ENCODE results near the gene PKDCC.
"Not testable (repeated sequence)": the region's sequence is repeated elsewhere in the genome, so short reads cannot be mapped to it uniquely, and the experiment has no call there.

PKDCC gene

DNA sequence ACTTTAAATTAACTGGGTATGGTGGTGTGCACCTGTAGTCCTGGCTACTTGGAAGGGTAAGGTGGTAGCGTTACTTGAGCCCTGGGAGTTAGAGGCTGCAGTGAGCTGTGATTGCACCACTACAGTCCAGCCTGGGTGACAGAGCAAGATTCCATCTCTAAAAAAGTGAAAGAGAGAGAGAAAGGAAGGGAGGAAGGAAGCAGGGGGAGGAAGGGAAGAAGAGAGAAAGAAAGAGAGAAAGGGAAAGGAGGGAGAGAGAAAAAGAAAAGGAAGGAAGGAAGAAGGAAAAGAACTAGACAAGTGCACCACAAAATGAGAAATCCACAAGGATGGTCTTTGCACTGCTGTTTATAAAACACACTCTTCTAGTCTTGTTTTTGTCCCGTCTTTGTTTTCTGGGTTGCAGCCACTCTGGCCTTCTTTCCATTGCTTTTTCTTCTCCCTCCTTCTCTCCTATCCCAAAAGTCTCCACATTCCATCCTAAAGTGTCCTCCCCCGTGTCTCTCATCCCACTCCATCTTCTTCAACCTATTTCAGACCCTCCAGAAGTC is 32.0 kb downstream of the PKDCC start:
- no peak for TF ChIP-seq CTCF (IDR thresholded peaks at IDR 0.05; ENCODE audit: extremely low read depth, missing control alignments)
- DNase-seq (ENCODE audit: low spot score), result no peak

GRCh38 chr2:42081151-42081550 is 33.3 kb downstream of the PKDCC start:
- DNase-seq (ENCODE audit: low spot score), result not testable (repeated sequence)

DNA sequence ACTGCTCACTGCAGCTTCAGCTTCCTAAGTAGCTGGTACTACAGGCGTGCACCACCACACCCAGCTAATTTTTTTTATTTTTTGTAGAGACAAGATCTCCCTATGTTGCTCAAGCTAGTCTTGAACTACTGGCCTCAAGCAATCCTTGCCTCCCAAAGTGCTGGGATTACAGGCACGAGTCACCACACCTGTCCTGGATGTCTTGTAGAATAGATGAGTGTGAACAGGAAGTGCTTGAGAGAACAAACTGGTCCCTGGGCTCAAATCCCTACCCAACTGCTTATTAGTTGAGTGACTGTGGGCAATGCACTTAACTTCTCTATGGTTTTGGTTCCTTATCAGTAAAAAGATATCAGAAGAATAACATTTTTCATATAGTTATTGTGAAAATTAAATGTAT is 34.2 kb downstream of the PKDCC start:
- TF ChIP-seq CTCF (IDR thresholded peaks at IDR 0.05; ENCODE audit: extremely low read depth, missing control alignments), result no peak

GRCh38 chr2:42084231-42084671 is 36.4 kb downstream of the PKDCC start:
- no peak for TF ChIP-seq CTCF (IDR thresholded peaks at IDR 0.05; ENCODE audit: extremely low read depth, missing control alignments)
- DNase-seq (ENCODE audit: low spot score), result no peak

More for the DNA sequence above, 34.2 kb downstream of the PKDCC start:
- no peak for DNase-seq (ENCODE audit: low spot score)

DNA sequence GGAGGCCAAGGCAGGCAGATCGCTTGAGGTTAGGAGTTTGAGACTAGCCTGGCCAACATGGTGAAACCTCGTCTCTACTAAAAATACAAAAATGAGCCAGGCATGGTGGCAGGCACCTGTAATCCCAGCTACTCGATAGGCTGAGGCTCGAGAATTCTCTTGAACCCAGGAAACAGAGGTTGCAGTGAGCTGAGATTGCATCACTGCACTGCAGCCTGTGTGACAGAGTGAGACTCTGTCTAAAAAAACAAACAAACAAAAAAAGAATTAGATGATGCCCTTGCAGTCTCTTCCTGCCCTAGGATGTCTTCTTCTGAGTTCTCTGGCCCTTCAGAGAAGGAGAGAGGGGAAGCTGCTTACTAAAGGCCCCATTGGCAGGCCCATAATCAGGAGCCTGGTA is 37.2 kb downstream of the PKDCC start:
- DNase-seq (ENCODE audit: low spot score), result not testable (repeated sequence)

GRCh38 chr2:42085706-42086487 is 38.1 kb downstream of the PKDCC start:
- DNase-seq (ENCODE audit: low spot score), result no peak
- TF ChIP-seq CTCF (IDR thresholded peaks at IDR 0.05; ENCODE audit: extremely low read depth, missing control alignments), result no peak

GRCh38 chr2:42086500-42086953 is 38.7 kb downstream of the PKDCC start:
- peak; percentile 38 for TF ChIP-seq CTCF (IDR thresholded peaks at IDR 0.05; ENCODE audit: extremely low read depth, missing control alignments)
- DNase-seq (ENCODE audit: low spot score), result peak; percentile 77

DNA sequence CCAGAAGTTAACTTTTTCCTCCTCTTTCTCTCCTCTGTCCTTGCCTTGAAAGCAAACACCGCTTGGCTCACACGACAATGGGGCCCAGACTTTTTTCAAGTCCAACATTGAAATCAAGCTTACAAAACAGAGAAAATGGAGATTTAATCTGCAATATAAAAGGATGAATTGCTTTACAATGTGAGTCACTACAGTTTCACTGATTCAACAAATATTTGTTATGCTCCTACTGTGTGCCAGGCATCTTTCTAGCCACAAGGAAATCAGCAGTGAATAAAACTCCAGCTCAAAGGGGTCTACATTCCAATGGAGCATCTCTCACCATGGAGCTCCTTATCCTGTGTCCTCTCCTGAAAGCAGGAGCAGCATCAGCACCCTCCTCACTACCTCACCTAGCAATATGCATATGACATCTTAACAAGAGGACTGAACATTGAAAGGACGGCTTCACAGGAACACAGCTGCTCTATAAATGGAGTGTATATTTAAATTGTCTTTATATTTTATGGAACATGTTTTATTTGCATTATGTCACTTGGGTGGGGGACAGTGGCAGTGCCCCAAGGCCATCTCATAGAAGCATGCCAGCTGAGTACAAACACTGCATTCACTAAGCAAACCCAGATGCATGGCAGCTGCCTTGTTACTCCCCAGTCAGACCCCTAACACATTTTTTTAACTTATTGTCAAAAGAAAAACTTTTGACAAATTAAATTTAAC is 39.5 kb downstream of the PKDCC start:
- no peak for TF ChIP-seq CTCF (IDR thresholded peaks at IDR 0.05; ENCODE audit: extremely low read depth, missing control alignments)
- DNase-seq (ENCODE audit: low spot score), result no peak

Measured in GM20000 (cell line).